ENCODE results near the gene PITPNM3. TPM values are rescaled to one million over a fixed set of nuclear protein-coding genes. Genes with fewer than 3 reads are reported as not detected.

The PITPNM3 gene
- total RNA-seq, 1 experiment from 2014 or later = 4.2 TPM

DNA sequence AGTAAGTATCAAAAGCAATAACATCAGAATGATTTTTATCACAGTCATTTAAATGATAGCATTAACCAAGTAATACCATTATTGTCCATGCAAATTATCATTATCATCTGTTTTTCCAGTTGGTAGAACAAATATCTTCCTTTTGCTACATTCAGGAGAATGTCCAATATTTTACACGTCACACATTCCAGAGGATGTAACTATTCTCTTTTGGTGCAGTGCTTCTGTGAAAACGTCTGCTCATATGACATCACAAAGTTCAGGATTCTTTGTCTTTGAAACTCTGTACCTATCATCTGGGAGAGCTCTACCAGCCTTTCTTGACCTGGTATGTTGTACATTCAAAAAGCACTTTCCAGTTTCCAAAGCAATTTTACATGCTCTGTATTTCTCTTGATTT lies 40.2 kb upstream of the PITPNM3 start:
- H3K9me2 ChIP-seq (ENCODE audit: insufficient read depth) = no peaks in the 10 kb centered on the region
- TF ChIP-seq SP1 (IDR thresholded peaks at IDR 0.05; ENCODE audit: low read depth) (no peak), ZBTB33 (IDR thresholded peaks at IDR 0.05; ENCODE audit: extremely low read depth, insufficient replicate concordance, low read length) (no peak), CTCF (IDR thresholded peaks at IDR 0.05 in 2 of 3, conservative IDR thresholded peaks at IDR 0.05 in 1 of 3; ENCODE audit: borderline replicate concordance in 1 of 3, insufficient read depth in 1 of 3, low read depth in 2 of 3, low read length in 2 of 3) (no peak), RAD21 (IDR thresholded peaks at IDR 0.05; ENCODE audit: low read depth) (no peak), SIN3A (IDR thresholded peaks at IDR 0.05; ENCODE audit: low read depth) (no peak), CEBPB (IDR thresholded peaks at IDR 0.05; ENCODE audit: low read depth) (no peak), YY1 (IDR thresholded peaks at IDR 0.05; ENCODE audit: extremely low read depth, insufficient replicate concordance, low read depth, low read length) (no peak), ZNF274 (IDR thresholded peaks at IDR 0.05; ENCODE audit: low read depth, low read length) (no peak), MAX (IDR thresholded peaks at IDR 0.05) (no peak), POLR2AphosphoS5 (IDR thresholded peaks at IDR 0.05; ENCODE audit: low read depth, low read length) (no peak), ELF1 (IDR thresholded peaks at IDR 0.05; ENCODE audit: borderline replicate concordance, low read depth) (no peak), ZFX (IDR thresholded peaks at IDR 0.05) (no peak), JUND (IDR thresholded peaks at IDR 0.05) (no peak), POLR2A (IDR thresholded peaks at IDR 0.05; ENCODE audit: borderline replicate concordance, extremely low read depth, insufficient read depth, insufficient read length) (no peak)
- TF ChIP-seq, protein P1, sequence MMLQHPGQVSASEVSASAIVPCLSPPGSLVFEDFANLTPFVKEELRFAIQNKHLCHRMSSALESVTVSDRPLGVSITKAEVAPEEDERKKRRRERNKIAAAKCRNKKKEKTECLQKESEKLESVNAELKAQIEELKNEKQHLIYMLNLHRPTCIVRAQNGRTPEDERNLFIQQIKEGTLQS (IDR thresholded peaks at IDR 0.05) = no peak
- POLR2A ChIA-PET = no interaction called here
- H3K27me3 ChIP-seq (ENCODE audit: insufficient read depth, low read length) = no peaks in the 10 kb centered on the region
- BruUV-seq (replicated peaks) = no TSS peak
- no peak overlapping the region for H3K4me2 ChIP-seq (ENCODE audit: low read length)
- RAD21 ChIA-PET (ENCODE audit: low non-redundant PET in 1 of 2, low total read pairs in 2 of 2, uncharacterized antibody in 2 of 2, unreplicated experiment in 2 of 2) = no interaction called here
- no peak overlapping the region for H2AFZ ChIP-seq (ENCODE audit: low read depth, low read length, poor library complexity, severe bottlenecking)
- no peak for ATAC-seq
- peaks cover 32 to 49% of the 10 kb centered on the region in 2 experiments for H3K36me3 ChIP-seq (ENCODE audit: control insufficient read depth in 1 of 2, insufficient read depth in 2 of 2, low read length in 2 of 2)
- H3K9me3 ChIP-seq (ENCODE audit: control insufficient read depth in 1 of 2, insufficient read depth in 1 of 2, low read depth in 1 of 2, low read length in 2 of 2) = no peaks in the 10 kb centered on the region
- no peak overlapping the region for H3K9ac ChIP-seq (ENCODE audit: low read length)
- no peaks in the 10 kb centered on the region for H3K4me1 ChIP-seq (ENCODE audit: control insufficient read depth in 1 of 2, insufficient read depth in 2 of 2, low read length in 2 of 2)
- no peaks in the 10 kb centered on the region for H4K20me1 ChIP-seq (ENCODE audit: insufficient read depth)
- no peak overlapping the region for H3K27ac ChIP-seq (ENCODE audit: low read depth, low read length)
- H3K4me3 ChIP-seq (replicated peaks in 1 of 2; ENCODE audit: low read depth in 1 of 2, low read length in 2 of 2) = no peak overlapping the region
- CTCF ChIA-PET = no interaction called here
- no peak for DNase-seq (ENCODE audit: low read depth, low spot score)
- no peaks in the 10 kb centered on the region; the same call in 1 of the 2 replicates for H3K79me2 ChIP-seq (ENCODE audit: insufficient read depth, low read length)
- intact Hi-C loops (cut with micrococcal nuclease) = no loop called here

All from HCT116 (cell line).